ENCODE results near the gene STK4. TPM values are rescaled to one million over a fixed set of nuclear protein-coding genes. Genes with fewer than 3 reads are reported as not detected.

Gene STK4
- total RNA-seq, 1 experiment from 2014 or later, result 60.9 TPM

- intact Hi-C loops (cut with micrococcal nuclease; ENCODE audit: unreplicated experiment), result no loop called here
- POLR2A ChIA-PET (ENCODE audit: unreplicated experiment), result interaction anchor here (0.6 kb wide), 1 partner anchor 16 kb away, joined by 3 read pairs; no protein-coding TSS in a partner anchor
- Histone ChIP-seq H4K20me1 (ENCODE audit: insufficient read depth) (peaks cover 3% of the 10 kb centered on the region; the same call in 1 of the 2 replicates), H3K27ac (no peak overlapping the region), H3K9me3 (ENCODE audit: insufficient read depth, low read depth) (no peaks in the 10 kb centered on the region), H3K36me3 (ENCODE audit: low read depth) (peaks cover 56% of the 10 kb centered on the region), H3K4me1 (replicated peaks; ENCODE audit: insufficient read depth) (no peaks in the 10 kb centered on the region), H3F3A (ENCODE audit: insufficient read depth, low read depth) (no peaks in the 10 kb centered on the region), H3K79me2 (ENCODE audit: low read depth) (no peaks in the 10 kb centered on the region), H3K27me3 (ENCODE audit: insufficient read depth, low read depth) (no peaks in the 10 kb centered on the region), H3K4me3 (no peak overlapping the region), H2AFZ (no peak overlapping the region), H3K9me2 (ENCODE audit: insufficient read depth) (no peaks in the 10 kb centered on the region), H3K4me2 (no peak overlapping the region)
- no TSS peak for BruUV-seq (replicated peaks)
- CTCF ChIA-PET, result no interaction called here
- DNase-seq, result no peak
- TF ChIP-seq EZH2 (IDR thresholded peaks at IDR 0.05; ENCODE audit: low read depth) (no peak), CTCF (conservative IDR thresholded peaks at IDR 0.05) (no peak)
These were observed 10.4 kb downstream of the STK4 start for GRCh38 chr20:44976698-44977097.

GRCh38 chr20:44979090-44979621 lies 12.8 kb downstream of the STK4 start:
- Histone ChIP-seq H3K4me2 (no peak overlapping the region), H3K79me2 (ENCODE audit: low read depth) (0 out of 2 replicates have a peak, but pooled peaks cover 4% of the 10 kb centered on the region), H3K4me3 (no peak overlapping the region), H3K9me3 (ENCODE audit: insufficient read depth, low read depth) (no peaks in the 10 kb centered on the region), H4K20me1 (ENCODE audit: insufficient read depth) (no peaks in the 10 kb centered on the region; the same call in 1 of the 2 replicates), H3F3A (ENCODE audit: insufficient read depth, low read depth) (no peaks in the 10 kb centered on the region), H3K9me2 (ENCODE audit: insufficient read depth) (no peaks in the 10 kb centered on the region), H2AFZ (no peak overlapping the region), H3K36me3 (ENCODE audit: low read depth) (peaks cover 46% of the 10 kb centered on the region; the same call in 1 of the 2 replicates), H3K4me1 (replicated peaks; ENCODE audit: insufficient read depth) (no peaks in the 10 kb centered on the region), H3K27ac (no peak overlapping the region; the same call in 1 of the 2 replicates), H3K27me3 (ENCODE audit: insufficient read depth, low read depth) (no peaks in the 10 kb centered on the region)
- intact Hi-C loops (cut with micrococcal nuclease; ENCODE audit: unreplicated experiment), result no loop called here
- TF ChIP-seq EZH2 (IDR thresholded peaks at IDR 0.05; ENCODE audit: low read depth) (no peak), CTCF (conservative IDR thresholded peaks at IDR 0.05) (no peak)
- BruUV-seq (replicated peaks), result no TSS peak
- ChIA-PET CTCF (no interaction called here), POLR2A (ENCODE audit: unreplicated experiment) (interaction anchor here (0.6 kb wide), 1 partner anchor 490 kb away, joined by 3 read pairs; the partner anchor contains the start of gene WFDC2)
- DNase-seq, result peak; percentile 25 to 49

GRCh38 chr20:44981736-44982406 lies 15.6 kb downstream of the STK4 start:
- H3K4me3 ChIP-seq, result no peak overlapping the region
- H3K9me2 ChIP-seq (ENCODE audit: insufficient read depth), result no peaks in the 10 kb centered on the region
- TF ChIP-seq EZH2 (IDR thresholded peaks at IDR 0.05; ENCODE audit: low read depth) (no peak), CTCF (conservative IDR thresholded peaks at IDR 0.05) (no peak)
- 0 out of 2 replicates have a peak, but pooled peaks cover 4% of the 10 kb centered on the region for H3K79me2 ChIP-seq (ENCODE audit: low read depth)
- DNase-seq, result no peak
- no TSS peak for BruUV-seq (replicated peaks)
- no peak overlapping the region for H3K4me2 ChIP-seq
- intact Hi-C loops (cut with micrococcal nuclease; ENCODE audit: unreplicated experiment), result no loop called here
- CTCF ChIA-PET, result interaction anchor here (0.6 kb wide), 1 partner anchor 48 kb away, joined by 6 read pairs; no protein-coding TSS in a partner anchor
- POLR2A ChIA-PET (ENCODE audit: unreplicated experiment), result no interaction called here
- H2AFZ ChIP-seq, result no peak overlapping the region
- H3K4me1 ChIP-seq (replicated peaks; ENCODE audit: insufficient read depth), result no peaks in the 10 kb centered on the region
- no peaks in the 10 kb centered on the region for H3F3A ChIP-seq (ENCODE audit: insufficient read depth, low read depth)
- H3K36me3 ChIP-seq (ENCODE audit: low read depth), result 0 out of 2 replicates have a peak, but pooled peaks cover 22% of the 10 kb centered on the region
- no peaks in the 10 kb centered on the region; the same call in 1 of the 2 replicates for H4K20me1 ChIP-seq (ENCODE audit: insufficient read depth)
- H3K27me3 ChIP-seq (ENCODE audit: insufficient read depth, low read depth), result no peaks in the 10 kb centered on the region
- H3K27ac ChIP-seq, result no peak overlapping the region
- no peaks in the 10 kb centered on the region for H3K9me3 ChIP-seq (ENCODE audit: insufficient read depth, low read depth)
